IMR-90 (cell line): ENCODE measurements around the gene PRR22. TPM values are rescaled to one million over a fixed set of nuclear protein-coding genes. Genes with fewer than 3 reads are reported as not detected.

Source experiments
- ATAC-seq: fragments of 200-7000 bp; cut with Tn5 transposase; 2 replicates; pipeline ENCODE4 v1.9.1; 2020; ENCODE audit warnings: low read depth, mild to moderate bottlenecking, moderate library complexity
- BruUV-seq: library from RNA; stranded (reverse); fragments of 400-500 nt; replicated peaks from 2 replicates; lab custom pipeline; 2021; lab: Mats Ljungman, UMichigan
- CTCF ChIA-PET: fragments of 300-600 bp; formaldehyde crosslinking; extraction: SDS; loops from one replicate; lab custom pipeline; 2021; ENCODE audit warnings: antibody characterized with exemption; lab: Yijun Ruan, JAX
- POLR2A ChIA-PET: fragments of 300-600 bp; sonication (Branson Sonifier 250); formaldehyde crosslinking; loops from one replicate; lab custom pipeline; 2022; ENCODE audit warnings: antibody characterized with exemption; ENCODE audit not compliant: unreplicated experiment; lab: Charles Lee
- DNase-seq: peaks from one replicate; pipeline ENCODE4 v3.0.0; 2013
- H2AFZ ChIP-seq: replicated peaks from 2 replicates; pipeline ENCODE3; 2013; ENCODE audit warnings: low read length, mild to moderate bottlenecking; ENCODE audit not compliant: poor library complexity
- H2AK5ac ChIP-seq: 2 replicates; pipeline ENCODE4 v1.6.1; 2013; ENCODE audit warnings: low read depth, low read length, inconsistent platforms
- H2AK9ac ChIP-seq: replicated peaks from 2 replicates; pipeline ENCODE3; 2013; ENCODE audit warnings: mild to moderate bottlenecking, low read depth, low read length, moderate library complexity; ENCODE audit not compliant: poor library complexity
- H2BK120ac ChIP-seq: 2 replicates; pipeline ENCODE4 v1.6.1; 2013; ENCODE audit warnings: low read depth, low read length, inconsistent platforms
- H2BK15ac ChIP-seq: 3 replicates; pipeline ENCODE4 v1.6.1; 2013; ENCODE audit warnings: low read depth, low read length, inconsistent platforms
- H2BK20ac ChIP-seq: 2 replicates; pipeline ENCODE4 v1.6.1; 2013; ENCODE audit warnings: low read depth, mild to moderate bottlenecking, inconsistent platforms, low read length, moderate library complexity
- H2BK5ac ChIP-seq: 2 replicates; pipeline ENCODE4 v1.6.1; 2013; ENCODE audit warnings: mild to moderate bottlenecking, low read depth, low read length, inconsistent platforms; ENCODE audit not compliant: poor library complexity, severe bottlenecking
- H3K14ac ChIP-seq: replicated peaks from 2 replicates; pipeline ENCODE4 v1.6.1; 2013; ENCODE audit warnings: low read depth, low read length, inconsistent platforms
- H3K18ac ChIP-seq: 2 replicates; pipeline ENCODE4 v1.6.1; 2013; ENCODE audit warnings: low read depth, low read length, control low read depth
- H3K23ac ChIP-seq: 2 replicates; pipeline ENCODE4 v1.6.1; 2013; ENCODE audit warnings: low read depth, low read length, inconsistent platforms
- H3K27ac ChIP-seq: 2 replicates; pipeline ENCODE4 v1.5.1; 2013; ENCODE audit warnings: mild to moderate bottlenecking, control low read depth, low read length; ENCODE audit not compliant: insufficient read depth
- H3K27me3 ChIP-seq: 2 replicates; pipeline ENCODE4 v1.6.1; 2013; ENCODE audit warnings: low read length; ENCODE audit not compliant: control insufficient read depth, insufficient read depth
- H3K36me3 ChIP-seq: 2 replicates; pipeline ENCODE4 v1.6.1; 2013; ENCODE audit warnings: low read length, mixed read lengths; ENCODE audit not compliant: control insufficient read depth, insufficient read depth
- H3K4ac ChIP-seq: 2 replicates; pipeline ENCODE4 v1.6.1; 2013; ENCODE audit warnings: low read depth, low read length, inconsistent platforms
- H3K4me1 ChIP-seq: 2 replicates; pipeline ENCODE4 v1.6.1; 2013; ENCODE audit warnings: low read length, mixed read lengths; ENCODE audit not compliant: control insufficient read depth, insufficient read depth
- H3K4me2 ChIP-seq: 2 replicates; pipeline ENCODE4 v1.6.1; 2013; ENCODE audit warnings: low read depth, mild to moderate bottlenecking, control low read depth, low read length, moderate library complexity
- H3K4me3 ChIP-seq: 2 replicates; pipeline ENCODE4 v1.5.1; 2013; ENCODE audit warnings: low read depth, mild to moderate bottlenecking, control low read depth, low read length, moderate library complexity; ENCODE audit not compliant: insufficient read depth
- H3K56ac ChIP-seq: 2 replicates; pipeline ENCODE4 v1.6.1; 2013; ENCODE audit warnings: low read length, inconsistent platforms; ENCODE audit not compliant: insufficient read depth; ENCODE audit errors: extremely low read depth
- H3K79me1 ChIP-seq, 2 experiments: 2 replicates each; pipeline ENCODE4 v1.6.1; 2013; ENCODE audit warnings: low read length in 2 of 2, inconsistent platforms in 1 of 2, low read depth in 1 of 2
- H3K9ac ChIP-seq: 2 replicates; pipeline ENCODE4 v1.6.1; 2013; ENCODE audit warnings: low read depth, low read length, control low read depth
- H3K9me1 ChIP-seq: 2 replicates; pipeline ENCODE4 v1.6.1; 2013; ENCODE audit warnings: low read length, inconsistent platforms; ENCODE audit not compliant: insufficient read depth
- H3K9me3 ChIP-seq: 2 replicates; pipeline ENCODE4 v1.6.1; 2013; ENCODE audit warnings: low read length; ENCODE audit not compliant: control insufficient read depth, insufficient read depth
- H4K20me1 ChIP-seq: 2 replicates; pipeline ENCODE4 v1.6.1; 2013; ENCODE audit warnings: low read length, inconsistent platforms; ENCODE audit not compliant: insufficient read depth
- H4K5ac ChIP-seq: 2 replicates; pipeline ENCODE4 v1.6.1; 2013; ENCODE audit warnings: mild to moderate bottlenecking, low read depth, low read length, control low read depth
- H4K8ac ChIP-seq, 2 experiments: 2 replicates each; pipeline ENCODE4 v1.6.1; 2013; ENCODE audit warnings: low read depth in 2 of 2, low read length in 2 of 2, control low read depth in 1 of 2, inconsistent platforms in 1 of 2
- H4K91ac ChIP-seq: 2 replicates; pipeline ENCODE4 v1.6.1; 2013; ENCODE audit warnings: low read depth, low read length, inconsistent platforms; ENCODE audit not compliant: insufficient read depth
- CEBPB ChIP-seq: IDR thresholded peaks from 2 replicates; pipeline ENCODE4 v1.6.1; 2012; ENCODE audit warnings: low read depth, low read length, improper control_type of control experiment
- ELK1 ChIP-seq: fragments of 150-350 bp; IDR thresholded peaks from 2 replicates; pipeline ENCODE4 v1.6.1; 2016; ENCODE audit warnings: low read depth, mild to moderate bottlenecking, low read length, moderate library complexity, borderline replicate concordance
- FOS ChIP-seq: fragments of 150-350 bp; IDR thresholded peaks from 2 replicates; pipeline ENCODE4 v1.6.1; 2016; ENCODE audit warnings: low read depth, low read length
- MAFK ChIP-seq: IDR thresholded peaks from 2 replicates; pipeline ENCODE4 v1.6.1; 2012; ENCODE audit warnings: low read depth, low read length, improper control_type of control experiment
- MAZ ChIP-seq: IDR thresholded peaks from 2 replicates; pipeline ENCODE4 v1.6.1; 2012; ENCODE audit warnings: low read depth, mild to moderate bottlenecking, low read length, improper control_type of control experiment, moderate library complexity, borderline replicate concordance
- MXI1 ChIP-seq: IDR thresholded peaks from 2 replicates; pipeline ENCODE4 v1.6.1; 2012; ENCODE audit warnings: low read depth, mild to moderate bottlenecking, low read length, moderate library complexity, borderline replicate concordance
- NFE2L2 ChIP-seq: fragments of 150-350 bp; IDR thresholded peaks from 2 replicates; pipeline ENCODE4 v1.6.1; 2016; ENCODE audit warnings: low read depth, mild to moderate bottlenecking, low read length
- POLR2A ChIP-seq: IDR thresholded peaks from 2 replicates; pipeline ENCODE4 v1.6.1; 2012; ENCODE audit warnings: mild to moderate bottlenecking, low read depth, low read length
- RAD21 ChIP-seq: IDR thresholded peaks from 2 replicates; pipeline ENCODE4 v1.6.1; 2012; ENCODE audit warnings: low read length, improper control_type of control experiment
- RCOR1 ChIP-seq: IDR thresholded peaks from 2 replicates; pipeline ENCODE4 v1.6.1; 2012; ENCODE audit warnings: mild to moderate bottlenecking, low read length, improper control_type of control experiment; ENCODE audit not compliant: insufficient replicate concordance
- RFX5 ChIP-seq: IDR thresholded peaks from 2 replicates; pipeline ENCODE4 v1.8.0; 2012; ENCODE audit warnings: low read depth, mild to moderate bottlenecking, low read length, moderate library complexity
- SMC3 ChIP-seq: fragments of 150-350 bp; IDR thresholded peaks from 2 replicates; pipeline ENCODE4 v1.6.1; 2016; ENCODE audit warnings: low read depth, mild to moderate bottlenecking, antibody characterized with exemption, low read length, moderate library complexity
- USF2 ChIP-seq: fragments of 150-350 bp; IDR thresholded peaks from 2 replicates; pipeline ENCODE4 v1.6.1; 2017; ENCODE audit warnings: mild to moderate bottlenecking, antibody characterized with exemption, low read length, low read depth
- WGBS, 2 experiments: methylation state at CpG; one replicate each; pipeline versions ENCODE4 v1.1.5 to v1.1.7; 2013; ENCODE audit warnings: missing lambda C conversion rate in 2 of 2; ENCODE audit not compliant: insufficient read length in 1 of 2; ENCODE audit errors: extremely low coverage in 2 of 2; 5-methylcytosine and 5-hydroxymethylcytosine counted together
- dilution Hi-C: fragments of 300-500 bp; cut with HindIII; formaldehyde crosslinking; loops from one replicate; pipeline ENCODE4 v1.14.3; 2018; ENCODE audit warnings: low sequenced_read_pairs; ENCODE audit not compliant: unreplicated experiment
- in situ Hi-C: fragments of 300-500 bp; cut with MboI; formaldehyde crosslinking; loops from 3 replicates; pipeline ENCODE4 v1.14.3; 2019; ENCODE audit warnings: low sequenced_read_pairs, inconsistent platforms, mixed read lengths
- intact Hi-C: fragments of 100-400 bp; cut with micrococcal nuclease; formaldehyde crosslinking; loops from 2 replicates; pipeline ENCODE4 v1.10.0; 2022
- polyA plus RNA-seq, 3 experiments: library from polyadenylated mRNA; depleted of rRNA; stranded (reverse); fragments of >200 nt; gene quantifications; 2 replicates each; pipeline ENCODE4 v1.2.3, GENCODE V29; 2012; ENCODE audit warnings: low replicate concordance in 1 of 3
- total RNA-seq: library from RNA; depleted of rRNA; stranded (reverse); fragments of >200 nt; gene quantifications from 2 replicates; pipeline ENCODE4 v1.2.3, GENCODE V29; 2012

PRR22 gene
- total and polyA plus RNA-seq, 2 of the 4 experiments (the other 2 are of a cell fraction), result 0.92 TPM; not detected in 1

- TF ChIP-seq MAFK (no peak), POLR2A (no peak)
Observed at GRCh38 chr19:5786593-5787408, 2.3 kb upstream of the PRR22 start (continued).

- H3K18ac ChIP-seq, result no peak overlapping the region
- no peak overlapping the region for H3K14ac ChIP-seq
- H2AK9ac ChIP-seq, result no peak overlapping the region
- 93% methylated on average over 27 of the region's 37 CpGs; no CpG with 5 or more reads in 1 of the 2 experiments for WGBS, 2 experiments
- no peak overlapping the region for H4K5ac ChIP-seq
- peaks cover 47% of the 10 kb centered on the region for H3K36me3 ChIP-seq
- H3K4me3 ChIP-seq, result no peak overlapping the region
- H2BK15ac ChIP-seq, result no peak overlapping the region
- intact Hi-C loops (no loop called here), in situ Hi-C loops (no loop called here), dilution Hi-C loops (no loop called here)
- no peak overlapping the region for H4K8ac ChIP-seq
- H3K9ac ChIP-seq, result no peak overlapping the region
- no peak overlapping the region for H2BK5ac ChIP-seq
- no peak overlapping the region for H2AK5ac ChIP-seq
- H3K4ac ChIP-seq, result no peak overlapping the region
- no peak for DNase-seq
- ATAC-seq, result no peak
- no peak overlapping the region for H4K91ac ChIP-seq
- no peak overlapping the region for H2AFZ ChIP-seq
- H2BK120ac ChIP-seq, result no peak overlapping the region
- H3K27ac ChIP-seq, result no peak overlapping the region
- H3K4me1 ChIP-seq, result 0 out of 2 replicates have a peak, but pooled peaks cover 2% of the 10 kb centered on the region
- H3K4me2 ChIP-seq, result no peak overlapping the region
- no peak overlapping the region for H3K23ac ChIP-seq
- H3K79me1 ChIP-seq, result peaks cover 0 to 11% of the 10 kb centered on the region in 2 experiments; a peak in 2 of 4 replicates
- H3K9me3 ChIP-seq, result no peaks in the 10 kb centered on the region
- H3K27me3 ChIP-seq, result no peaks in the 10 kb centered on the region
- H3K9me1 ChIP-seq, result 0 out of 2 replicates have a peak, but pooled peaks cover 3% of the 10 kb centered on the region
- no peak overlapping the region for H2BK20ac ChIP-seq
- peaks cover 7% of the 10 kb centered on the region for H4K20me1 ChIP-seq
- no peak overlapping the region for H3K56ac ChIP-seq
- BruUV-seq, result no TSS peak
- ChIA-PET CTCF (no interaction called here), POLR2A (no interaction called here)
- no peak for TF ChIP-seq ELK1
- TF ChIP-seq MAZ, result no peak
- TF ChIP-seq FOS, result no peak
- no peak for TF ChIP-seq RFX5
- no peak for TF ChIP-seq NFE2L2
- TF ChIP-seq USF2, result no peak
- no peak for TF ChIP-seq CEBPB
- no peak for TF ChIP-seq MAFK
- TF ChIP-seq RCOR1, result no peak
- no peak for TF ChIP-seq SMC3
- no peak for TF ChIP-seq MXI1
- TF ChIP-seq RAD21, result no peak
Observed at GRCh38 chr19:5785423-5785822, 877 bp upstream of the PRR22 start.
